Testis (tissue), 3 donors: ENCODE measurements around the gene DACH1. TPM values are rescaled to one million over a fixed set of nuclear protein-coding genes. Genes with fewer than 3 reads are reported as not detected.

Experiments
- DNase-seq: peaks from one replicate; pipeline ENCODE4 v3.0.0-alpha.2; 2019
- H3K27ac ChIP-seq, 2 donors: fragments of 200-600 bp; sonication (generic); one replicate each; pipeline ENCODE4 v1.5.1; 2019
- H3K27me3 ChIP-seq: fragments of 200-600 bp; sonication (generic); one replicate; pipeline ENCODE4 v1.5.1; 2019
- H3K36me3 ChIP-seq: fragments of 200-600 bp; sonication (generic); one replicate; pipeline ENCODE4 v1.5.1; 2017; ENCODE audit warnings: low read depth; ENCODE audit errors: missing control alignments
- H3K4me1 ChIP-seq: fragments of 200-600 bp; sonication (generic); one replicate; pipeline ENCODE4 v1.5.1; 2019
- H3K4me3 ChIP-seq, 2 donors: fragments of 200-600 bp; sonication (generic); one replicate each; pipeline ENCODE4 v1.5.1; 2017 to 2019
- H3K9me3 ChIP-seq: fragments of 200-600 bp; sonication (generic); one replicate; pipeline ENCODE4 v1.5.1; 2017
- CTCF ChIP-seq, 3 experiments: fragments of 450-650 bp in 2 of 3; fragments of 200-600 bp in 1 of 3; sonication (generic) in 1 of 3; IDR thresholded peaks; one replicate each; pipeline ENCODE4 v1.5.1; 2016 to 2019; ENCODE audit warnings: antibody characterized with exemption in 3 of 3, mild to moderate bottlenecking in 2 of 3, moderate library complexity in 1 of 3
- POLR2A ChIP-seq: fragments of 450-650 bp; IDR thresholded peaks from one replicate; pipeline ENCODE4 v1.6.1; 2017; ENCODE audit warnings: antibody characterized with exemption, mild to moderate bottlenecking, moderate library complexity
- WGBS, 2 donors: methylation state at CpG; one replicate each; pipeline ENCODE4 v1.1.5; 2018; 5-methylcytosine and 5-hydroxymethylcytosine counted together
- intact Hi-C: fragments of 100-400 bp; cut with DNase I; formaldehyde crosslinking; loops from one replicate; pipeline ENCODE4 v1.15.1; 2023; ENCODE audit warnings: low total_unique reads
- polyA plus RNA-seq: library from polyadenylated mRNA; stranded (reverse); fragments of 350-450 nt; fragmentation: Illumina TruSeq; extraction: RNeasy Lipid Tissue Mini Kit (QIAGEN cat#74804); gene quantifications from one replicate; pipeline ENCODE4 v1.2.3, GENCODE V29; 2014; ENCODE audit warnings: low read depth, low replicate concordance; ENCODE audit not compliant: insufficient read depth
- total RNA-seq, 2 donors: library from RNA; depleted of rRNA; stranded (reverse); fragments of >200 nt; gene quantifications; one replicate each; pipeline ENCODE4 v1.2.3, GENCODE V29; 2016

Gene DACH1
- total and polyA plus RNA-seq, 3 donors from 2014 or later = 4.7 to 11.1 (median 5.4) TPM

GRCh38 chr13:71613066-71613745, 253.8 kb downstream of the DACH1 start:
- TF ChIP-seq CTCF (IDR thresholded peaks at IDR 0.05) (no peak), POLR2A (no peak)
- Histone ChIP-seq H3K36me3 (no peaks in the 10 kb centered on the region), H3K27ac (no peak overlapping the region), H3K27me3 (no peaks in the 10 kb centered on the region), H3K4me1 (no peaks in the 10 kb centered on the region), H3K9me3 (no peaks in the 10 kb centered on the region), H3K4me3 (no peak overlapping the region)
- 50 to 51% methylated on average over 6 of the region's 6 CpGs for WGBS, 2 donors
- intact Hi-C loops = no loop called here
- DNase-seq = no peak

- no peaks in the 10 kb centered on the region for H3K9me3 ChIP-seq
- no peaks in the 10 kb centered on the region for H3K27me3 ChIP-seq
- H3K27ac ChIP-seq = no peak overlapping the region
- WGBS, 2 donors = 88 to 91% methylated on average over 3 of the region's 3 CpGs
- intact Hi-C loops = no loop called here
- H3K36me3 ChIP-seq = no peaks in the 10 kb centered on the region
- no peak for DNase-seq
- H3K4me1 ChIP-seq = no peaks in the 10 kb centered on the region
- TF ChIP-seq POLR2A (no peak), CTCF (IDR thresholded peaks at IDR 0.05) (no peak)
- H3K4me3 ChIP-seq = no peak overlapping the region
Observed at GRCh38 chr13:71611292-71611691, 255.7 kb downstream of the DACH1 start.

GRCh38 chr13:71610876-71611275, 256.1 kb downstream of the DACH1 start:
- 68 to 69% methylated on average over 5 of the region's 5 CpGs for WGBS, 2 donors
- Histone ChIP-seq H3K27ac (no peak overlapping the region), H3K4me1 (no peaks in the 10 kb centered on the region), H3K4me3 (no peak overlapping the region), H3K27me3 (no peaks in the 10 kb centered on the region), H3K9me3 (no peaks in the 10 kb centered on the region), H3K36me3 (no peaks in the 10 kb centered on the region)
- TF ChIP-seq CTCF (IDR thresholded peaks at IDR 0.05) (no peak), POLR2A (no peak)
- DNase-seq = no peak
- intact Hi-C loops = no loop called here

- Histone ChIP-seq H3K4me3 (no peak overlapping the region), H3K4me1 (no peaks in the 10 kb centered on the region), H3K27ac (no peak overlapping the region), H3K27me3 (no peaks in the 10 kb centered on the region), H3K36me3 (no peaks in the 10 kb centered on the region), H3K9me3 (no peaks in the 10 kb centered on the region)
- WGBS, 2 donors = 90 to 91% methylated on average over 7 of the region's 7 CpGs
- TF ChIP-seq POLR2A (no peak), CTCF (IDR thresholded peaks at IDR 0.05) (no peak)
- intact Hi-C loops = no loop called here
- DNase-seq = no peak
Observed at GRCh38 chr13:71609271-71609670, 257.7 kb downstream of the DACH1 start.

- no peaks in the 10 kb centered on the region for H3K4me1 ChIP-seq
- no peak overlapping the region for H3K4me3 ChIP-seq
- DNase-seq = no peak
- TF ChIP-seq CTCF (IDR thresholded peaks at IDR 0.05) (no peak), POLR2A (no peak)
- H3K27me3 ChIP-seq = no peaks in the 10 kb centered on the region
- H3K9me3 ChIP-seq = no peaks in the 10 kb centered on the region
- no peaks in the 10 kb centered on the region for H3K36me3 ChIP-seq
- intact Hi-C loops = no loop called here
- no peak overlapping the region for H3K27ac ChIP-seq
- WGBS, 2 donors = 65 to 76% methylated on average over 2 of the region's 2 CpGs
Observed at GRCh38 chr13:71607575-71607974, 259.4 kb downstream of the DACH1 start.
